DMS79 (cell line): ENCODE data around the gene OR10Z1.

ENCODE experiments used
- DNase-seq: peaks from one replicate; lab custom pipeline; 2025; lab: John Stamatoyannopoulos, UW

The OR10Z1 gene

GRCh38 chr1:158604968-158605367, at the start of gene OR10Z1:
Gene OR10Z1 (plus strand): TSS chr1:158605268. CDS start chr1:158606439, 1,171 bp downstream.
- no peak for DNase-seq

GRCh38 chr1:158559696-158560095, 45.4 kb upstream of the OR10Z1 start:
- no peak for DNase-seq

- no peak for DNase-seq
Observed at GRCh38 chr1:158563853-158564252, 41.2 kb upstream of the OR10Z1 start.

GRCh38 chr1:158564608-158565007, 40.5 kb upstream of the OR10Z1 start:
- DNase-seq, result no peak

- DNase-seq, result no peak
Observed at GRCh38 chr1:158570480-158570879, 34.6 kb upstream of the OR10Z1 start, which contains the start of gene OR6P1. Gene OR6P1 (minus strand): TSS chr1:158570580. CDS start chr1:158563604, 6,976 bp downstream.

- DNase-seq, result no peak
Observed at GRCh38 chr1:158572226-158572625, 32.8 kb upstream of the OR10Z1 start.

- DNase-seq, result no peak
Observed at GRCh38 chr1:158577561-158577960, 27.5 kb upstream of the OR10Z1 start.

- DNase-seq, result no peak
Observed at GRCh38 chr1:158579733-158580132, 25.3 kb upstream of the OR10Z1 start, which contains the start of gene OR10X1. Gene OR10X1 (minus strand): TSS chr1:158579899. CDS start chr1:158579899, 0 bp downstream.

- DNase-seq, result no peak
Observed at GRCh38 chr1:158583962-158584361, 21.1 kb upstream of the OR10Z1 start.

GRCh38 chr1:158586942-158587341, 18.1 kb upstream of the OR10Z1 start:
- DNase-seq, result no peak

GRCh38 chr1:158600735-158601134, 4.3 kb upstream of the OR10Z1 start:
- DNase-seq, result no peak

- DNase-seq, result no peak
Observed at GRCh38 chr1:158607296-158607695, 2.2 kb downstream of the OR10Z1 start.

GRCh38 chr1:158611916-158612315, 6.8 kb downstream of the OR10Z1 start:
- no peak for DNase-seq

- no peak for DNase-seq
Observed at GRCh38 chr1:158613764-158614163, 8.7 kb downstream of the OR10Z1 start.

GRCh38 chr1:158638146-158638545, 33.1 kb downstream of the OR10Z1 start:
- DNase-seq, result no peak

GRCh38 chr1:158638904-158639303, 33.8 kb downstream of the OR10Z1 start:
- no peak for DNase-seq

GRCh38 chr1:158644449-158644848, 39.4 kb downstream of the OR10Z1 start:
- DNase-seq, result no peak

GRCh38 chr1:158646465-158646864, 41.4 kb downstream of the OR10Z1 start:
- no peak for DNase-seq

- no peak for DNase-seq
Observed at GRCh38 chr1:158649052-158649451, 44.0 kb downstream of the OR10Z1 start.

- DNase-seq, result no peak
Observed at GRCh38 chr1:158652721-158653334, 47.8 kb downstream of the OR10Z1 start.

- no peak for DNase-seq
Observed at GRCh38 chr1:158654086-158654485, 49.0 kb downstream of the OR10Z1 start.

GRCh38 chr1:158654571-158654970, 49.5 kb downstream of the OR10Z1 start:
- DNase-seq, result no peak
